Activated CD8-positive, alpha-beta memory T cell treated with anti-CD3 and anti-CD28 coated beads, Interleukin-2, amount 10 ng/mL, durations not matched to agents 7 days and 5 days (primary cell): ENCODE measurements around the gene MAP6D1. TPM values are rescaled to one million over a fixed set of nuclear protein-coding genes. Genes with fewer than 3 reads are reported as not detected.

Experiments used
- ATAC-seq: fragments of 150-1000 bp; cut with Tn5 transposase; one replicate; pipeline ENCODE4 v1.10.0; 2021; ENCODE audit warnings: moderate library complexity
- CTCF ChIA-PET: fragments of 350-600 bp; sonication (Branson Sonifier 250); formaldehyde crosslinking; loops from one replicate; lab custom pipeline; 2021; ENCODE audit warnings: antibody characterized with exemption; lab: Charles Lee
- DNase-seq: peaks from one replicate; pipeline ENCODE4 v3.0.0-alpha.2; 2020
- H3K27ac Mint-ChIP-seq: one replicate; pipeline ENCODE4 v1.8.0; 2021; ENCODE audit warnings: mild to moderate bottlenecking, mixed read lengths
- H3K27me3 Mint-ChIP-seq: one replicate; pipeline ENCODE4 v1.8.0; 2021; ENCODE audit warnings: mixed read lengths
- H3K36me3 Mint-ChIP-seq: one replicate; pipeline ENCODE4 v1.8.0; 2021; ENCODE audit warnings: mild to moderate bottlenecking, mixed read lengths
- H3K4me1 Mint-ChIP-seq: one replicate; pipeline ENCODE4 v1.8.0; 2021; ENCODE audit warnings: mixed read lengths
- H3K4me3 Mint-ChIP-seq: one replicate; pipeline ENCODE4 v1.8.0; 2021; ENCODE audit warnings: mild to moderate bottlenecking, moderate library complexity, mixed read lengths
- H3K9me3 Mint-ChIP-seq: one replicate; pipeline ENCODE4 v1.8.0; 2022; ENCODE audit warnings: low read depth, mixed read lengths
- total RNA-seq, 2 experiments: library from RNA; stranded (reverse); gene quantifications; one replicate each; pipeline ENCODE4 v1.2.3, GENCODE V29; 2021

Gene MAP6D1
- under 1 TPM; 0.47 to 0.70 TPM for total RNA-seq

GRCh38 chr3:183825456-183826161 lies at the start of gene MAP6D1:
Gene MAP6D1, minus strand, starts transcription at chr3:183825577. Its CDS starts 30 bp downstream, at chr3:183825547.
- Mint-ChIP-seq H3K27me3 (peaks cover 16% of the 10 kb centered on the region), H3K9me3 (no peaks in the 10 kb centered on the region), H3K27ac (no peak within 1 kb of the TSS), H3K36me3 (no peaks in the 10 kb centered on the region), H3K4me3 (peak within 1 kb of the TSS; percentile 70), H3K4me1 (peaks cover 15% of the 10 kb centered on the region)
- ATAC-seq: peak; percentile 75
- peak; percentile 60 for DNase-seq
- CTCF ChIA-PET: interaction anchor here (1.8 to 4.5 kb wide), 3 partner anchors 10 to 59 kb away, joined by 5 to 23 read pairs (median 6); partner anchors contain the start of gene PARL

- no peaks in the 10 kb centered on the region for H3K9me3 Mint-ChIP-seq
- CTCF ChIA-PET: interaction anchor here (1.4 to 2.4 kb wide), 2 partner anchors 11 to 22 kb away, joined by 4 to 13 read pairs; partner anchors contain the start of gene PARL
- no peak for ATAC-seq
- no peak for DNase-seq
- H3K4me3 Mint-ChIP-seq: no peak overlapping the region
- no peaks in the 10 kb centered on the region for H3K27me3 Mint-ChIP-seq
- no peak overlapping the region for H3K27ac Mint-ChIP-seq
- peaks cover 16% of the 10 kb centered on the region for H3K4me1 Mint-ChIP-seq
- peaks cover 18% of the 10 kb centered on the region for H3K36me3 Mint-ChIP-seq
Observed at GRCh38 chr3:183873914-183874313, 48.5 kb upstream of the MAP6D1 start.

- no peak overlapping the region for H3K27ac Mint-ChIP-seq
- H3K36me3 Mint-ChIP-seq: peaks cover 12% of the 10 kb centered on the region
- no peak overlapping the region for H3K4me3 Mint-ChIP-seq
- CTCF ChIA-PET: interaction anchor here (3.2 kb wide), 1 partner anchor 13 kb away, joined by 13 read pairs; the partner anchor contains the start of gene PARL
- no peak for ATAC-seq
- no peaks in the 10 kb centered on the region for H3K27me3 Mint-ChIP-seq
- peaks cover 15% of the 10 kb centered on the region for H3K4me1 Mint-ChIP-seq
- no peak for DNase-seq
- no peaks in the 10 kb centered on the region for H3K9me3 Mint-ChIP-seq
Observed at GRCh38 chr3:183871541-183871940, 46.2 kb upstream of the MAP6D1 start.

- no peaks in the 10 kb centered on the region for H3K27me3 Mint-ChIP-seq
- H3K4me1 Mint-ChIP-seq: peaks cover 14% of the 10 kb centered on the region
- DNase-seq (no peak), ATAC-seq (no peak)
- CTCF ChIA-PET: interaction anchor here (3.2 kb wide), 1 partner anchor 14 kb away, joined by 13 read pairs; the partner anchor contains the start of gene PARL
- no peaks in the 10 kb centered on the region for H3K9me3 Mint-ChIP-seq
- H3K4me3 Mint-ChIP-seq: no peak overlapping the region
- H3K27ac Mint-ChIP-seq: no peak overlapping the region
- H3K36me3 Mint-ChIP-seq: peaks cover 15% of the 10 kb centered on the region
Observed at GRCh38 chr3:183870563-183870962, 45.2 kb upstream of the MAP6D1 start.

GRCh38 chr3:183868796-183869195 lies 43.4 kb upstream of the MAP6D1 start:
- Mint-ChIP-seq H3K4me1 (peaks cover 14% of the 10 kb centered on the region), H3K9me3 (no peaks in the 10 kb centered on the region), H3K27ac (no peak overlapping the region), H3K4me3 (no peak overlapping the region), H3K36me3 (peaks cover 19% of the 10 kb centered on the region), H3K27me3 (no peaks in the 10 kb centered on the region)
- CTCF ChIA-PET: interaction anchor here (3.2 kb wide), 1 partner anchor 16 kb away, joined by 13 read pairs; the partner anchor contains the start of gene PARL
- no peak for DNase-seq
- ATAC-seq: no peak

- H3K4me1 Mint-ChIP-seq: no peaks in the 10 kb centered on the region
- no peak overlapping the region for H3K27ac Mint-ChIP-seq
- CTCF ChIA-PET: interaction anchor here (1.1 to 2.1 kb wide), 2 partner anchors 22 to 23 kb away, joined by 3 to 8 read pairs; partner anchors contain the start of gene PARL
- H3K4me3 Mint-ChIP-seq: no peak overlapping the region
- no peaks in the 10 kb centered on the region for H3K9me3 Mint-ChIP-seq
- H3K36me3 Mint-ChIP-seq: peaks cover 31% of the 10 kb centered on the region
- ATAC-seq (no peak), DNase-seq (no peak)
- H3K27me3 Mint-ChIP-seq: no peaks in the 10 kb centered on the region
Observed at GRCh38 chr3:183862610-183863009, 37.2 kb upstream of the MAP6D1 start.

- Mint-ChIP-seq H3K27ac (no peak overlapping the region), H3K4me3 (no peak overlapping the region), H3K27me3 (no peaks in the 10 kb centered on the region), H3K36me3 (peaks cover 39% of the 10 kb centered on the region), H3K9me3 (no peaks in the 10 kb centered on the region), H3K4me1 (peaks cover 2% of the 10 kb centered on the region)
- ATAC-seq: no peak
- CTCF ChIA-PET: interaction anchor here (0.7 kb wide), 1 partner anchor 27 kb away, joined by 3 read pairs; the partner anchor contains the start of gene PARL
- no peak for DNase-seq
Observed at GRCh38 chr3:183857863-183858262, 32.5 kb upstream of the MAP6D1 start.

GRCh38 chr3:183854318-183855035 lies 29.1 kb upstream of the MAP6D1 start:
- H3K4me3 Mint-ChIP-seq: no peak overlapping the region
- peaks cover 2% of the 10 kb centered on the region for H3K4me1 Mint-ChIP-seq
- H3K27me3 Mint-ChIP-seq: no peaks in the 10 kb centered on the region
- H3K9me3 Mint-ChIP-seq: no peaks in the 10 kb centered on the region
- peaks cover 35% of the 10 kb centered on the region for H3K36me3 Mint-ChIP-seq
- no peak overlapping the region for H3K27ac Mint-ChIP-seq
- no peak for DNase-seq
- CTCF ChIA-PET: no interaction called here
- no peak for ATAC-seq

- Mint-ChIP-seq H3K9me3 (no peaks in the 10 kb centered on the region), H3K27ac (no peak overlapping the region), H3K36me3 (peaks cover 26% of the 10 kb centered on the region), H3K4me1 (peaks cover 3% of the 10 kb centered on the region), H3K27me3 (no peaks in the 10 kb centered on the region), H3K4me3 (no peak overlapping the region)
- DNase-seq: no peak
- ATAC-seq: no peak
- CTCF ChIA-PET: no interaction called here
Observed at GRCh38 chr3:183845608-183846288, 20.4 kb upstream of the MAP6D1 start.

- Mint-ChIP-seq H3K4me3 (no peak overlapping the region), H3K9me3 (no peaks in the 10 kb centered on the region), H3K27me3 (no peaks in the 10 kb centered on the region), H3K27ac (no peak overlapping the region), H3K36me3 (peaks cover 24% of the 10 kb centered on the region), H3K4me1 (peaks cover 3% of the 10 kb centered on the region)
- CTCF ChIA-PET: no interaction called here
- ATAC-seq (no peak), DNase-seq (no peak)
Observed at GRCh38 chr3:183845090-183845489, 19.7 kb upstream of the MAP6D1 start.

- ATAC-seq (no peak), DNase-seq (no peak)
- H3K4me3 Mint-ChIP-seq: no peak overlapping the region
- no peaks in the 10 kb centered on the region for H3K9me3 Mint-ChIP-seq
- no peaks in the 10 kb centered on the region for H3K27me3 Mint-ChIP-seq
- peaks cover 3% of the 10 kb centered on the region for H3K4me1 Mint-ChIP-seq
- H3K36me3 Mint-ChIP-seq: peaks cover 28% of the 10 kb centered on the region
- H3K27ac Mint-ChIP-seq: no peak overlapping the region
- CTCF ChIA-PET: interaction anchor here (0.8 kb wide), 1 partner anchor 173 kb away, joined by 3 read pairs; the partner anchor contains the start of gene ABCC5
Observed at GRCh38 chr3:183844606-183845005, 19.2 kb upstream of the MAP6D1 start.

- no peak for DNase-seq
- Mint-ChIP-seq H3K36me3 (peaks cover 23% of the 10 kb centered on the region), H3K9me3 (no peaks in the 10 kb centered on the region), H3K27ac (no peak overlapping the region), H3K4me3 (no peak overlapping the region), H3K4me1 (peaks cover 3% of the 10 kb centered on the region), H3K27me3 (no peaks in the 10 kb centered on the region)
- ATAC-seq: no peak
- CTCF ChIA-PET: interaction anchor here (1.4 kb wide), 1 partner anchor 23 kb away, joined by 3 read pairs; no protein-coding TSS in a partner anchor
Observed at GRCh38 chr3:183839751-183840150, 14.4 kb upstream of the MAP6D1 start.

- DNase-seq: no peak
- Mint-ChIP-seq H3K4me3 (no peak overlapping the region), H3K36me3 (peaks cover 21% of the 10 kb centered on the region), H3K4me1 (peaks cover 2% of the 10 kb centered on the region), H3K27ac (no peak overlapping the region), H3K9me3 (no peaks in the 10 kb centered on the region), H3K27me3 (no peaks in the 10 kb centered on the region)
- CTCF ChIA-PET: no interaction called here
- no peak for ATAC-seq
Observed at GRCh38 chr3:183837894-183838293, 12.5 kb upstream of the MAP6D1 start.
